ENCODE results near the gene LRMDA. TPM values are rescaled to one million over a fixed set of nuclear protein-coding genes. Genes with fewer than 3 reads are reported as not detected.

LRMDA gene
- total RNA-seq, 6 experiments from 2014 or later = 0.32 TPM; not detected in 5

DNA sequence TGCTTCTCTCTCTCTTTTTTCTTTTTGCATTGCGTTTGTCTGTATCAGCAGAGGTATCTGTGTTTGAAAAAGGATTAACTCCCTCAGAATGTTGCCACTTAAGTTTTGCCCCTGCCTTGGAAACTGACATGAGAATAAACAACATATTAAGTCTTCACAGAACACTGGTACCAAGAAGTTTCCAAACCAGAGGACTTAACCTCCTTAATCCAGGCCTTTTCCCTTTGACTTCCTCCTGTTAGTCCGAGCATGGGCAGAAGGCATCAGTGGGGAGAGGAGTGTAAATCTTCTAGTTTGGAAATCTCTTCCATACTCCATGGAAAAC is 681.4 kb downstream of the LRMDA start:
- Mint-ChIP-seq H3K27ac (peak overlapping the region; percentile 58), H3K4me3 (peak overlapping the region; percentile 59), H3K4me1 (ENCODE audit: low read depth) (peaks cover 67% of the 10 kb centered on the region), H3K36me3 (ENCODE audit: low read depth) (peaks cover 19% of the 10 kb centered on the region), H3K27me3 (ENCODE audit: insufficient read depth) (no peaks in the 10 kb centered on the region), H3K9me3 (no peaks in the 10 kb centered on the region)
- DNase-seq = no peak
- TF ChIP-seq, protein P1, sequence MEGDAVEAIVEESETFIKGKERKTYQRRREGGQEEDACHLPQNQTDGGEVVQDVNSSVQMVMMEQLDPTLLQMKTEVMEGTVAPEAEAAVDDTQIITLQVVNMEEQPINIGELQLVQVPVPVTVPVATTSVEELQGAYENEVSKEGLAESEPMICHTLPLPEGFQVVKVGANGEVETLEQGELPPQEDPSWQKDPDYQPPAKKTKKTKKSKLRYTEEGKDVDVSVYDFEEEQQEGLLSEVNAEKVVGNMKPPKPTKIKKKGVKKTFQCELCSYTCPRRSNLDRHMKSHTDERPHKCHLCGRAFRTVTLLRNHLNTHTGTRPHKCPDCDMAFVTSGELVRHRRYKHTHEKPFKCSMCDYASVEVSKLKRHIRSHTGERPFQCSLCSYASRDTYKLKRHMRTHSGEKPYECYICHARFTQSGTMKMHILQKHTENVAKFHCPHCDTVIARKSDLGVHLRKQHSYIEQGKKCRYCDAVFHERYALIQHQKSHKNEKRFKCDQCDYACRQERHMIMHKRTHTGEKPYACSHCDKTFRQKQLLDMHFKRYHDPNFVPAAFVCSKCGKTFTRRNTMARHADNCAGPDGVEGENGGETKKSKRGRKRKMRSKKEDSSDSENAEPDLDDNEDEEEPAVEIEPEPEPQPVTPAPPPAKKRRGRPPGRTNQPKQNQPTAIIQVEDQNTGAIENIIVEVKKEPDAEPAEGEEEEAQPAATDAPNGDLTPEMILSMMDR (IDR thresholded peaks at IDR 0.05) = no peak

DNA sequence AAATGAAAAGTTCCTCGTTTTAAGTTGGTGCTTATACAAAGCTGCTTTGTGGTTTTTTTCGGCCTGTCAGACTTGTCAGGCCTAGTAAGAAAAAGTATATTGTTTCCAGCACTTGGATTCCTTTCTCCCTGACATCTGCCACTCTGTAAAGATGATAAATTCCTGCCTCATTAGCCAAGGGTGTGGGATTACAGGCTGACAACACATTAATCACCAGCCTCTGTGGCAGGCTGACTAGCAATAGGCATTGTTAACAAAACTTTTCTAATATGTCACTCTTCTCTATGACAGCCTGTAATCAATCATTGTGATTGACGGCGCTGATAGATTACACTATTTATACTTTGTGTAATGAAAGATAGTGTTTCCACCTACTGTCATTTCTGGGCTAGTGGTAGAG is 682.5 kb downstream of the LRMDA start:
- H3K27ac Mint-ChIP-seq = 0 out of 2 replicates have a peak overlapping the region, but pooled peaks have one; percentile 16
- no peaks in the 10 kb centered on the region for H3K9me3 Mint-ChIP-seq
- DNase-seq = no peak
- no peaks in the 10 kb centered on the region for H3K27me3 Mint-ChIP-seq (ENCODE audit: insufficient read depth)
- no peak overlapping the region for H3K4me3 Mint-ChIP-seq
- TF ChIP-seq, protein P1 (IDR thresholded peaks at IDR 0.05) = no peak
- peaks cover 78% of the 10 kb centered on the region for H3K4me1 Mint-ChIP-seq (ENCODE audit: low read depth)
- peaks cover 19% of the 10 kb centered on the region for H3K36me3 Mint-ChIP-seq (ENCODE audit: low read depth)

DNA sequence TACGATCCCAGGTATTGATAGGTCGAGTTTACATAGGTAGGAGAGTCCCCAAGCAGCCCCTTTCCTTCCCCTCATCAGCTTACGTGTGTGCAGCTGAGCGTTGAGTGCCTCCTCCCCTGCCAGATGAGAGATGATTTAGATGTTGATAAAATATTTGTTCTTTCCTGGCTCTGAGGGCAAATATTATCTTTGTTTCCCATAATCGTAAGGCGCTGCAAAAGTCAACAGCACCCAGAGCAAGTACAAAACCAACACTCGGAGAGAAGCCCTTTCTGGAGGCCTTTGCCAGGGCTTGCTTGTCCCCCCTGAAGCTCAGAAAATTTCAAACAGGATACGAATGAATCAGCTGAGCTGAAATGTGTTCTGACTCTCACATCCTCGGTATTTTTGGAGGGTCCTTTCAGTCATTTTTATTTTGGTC is 683.2 kb downstream of the LRMDA start:
- no peak for DNase-seq
- Mint-ChIP-seq H3K4me1 (ENCODE audit: low read depth) (peaks cover 85% of the 10 kb centered on the region), H3K9me3 (no peaks in the 10 kb centered on the region), H3K36me3 (ENCODE audit: low read depth) (peaks cover 17% of the 10 kb centered on the region), H3K27me3 (ENCODE audit: insufficient read depth) (no peaks in the 10 kb centered on the region), H3K4me3 (no peak overlapping the region), H3K27ac (no peak overlapping the region)
- TF ChIP-seq, protein P1 (IDR thresholded peaks at IDR 0.05) = no peak

DNA sequence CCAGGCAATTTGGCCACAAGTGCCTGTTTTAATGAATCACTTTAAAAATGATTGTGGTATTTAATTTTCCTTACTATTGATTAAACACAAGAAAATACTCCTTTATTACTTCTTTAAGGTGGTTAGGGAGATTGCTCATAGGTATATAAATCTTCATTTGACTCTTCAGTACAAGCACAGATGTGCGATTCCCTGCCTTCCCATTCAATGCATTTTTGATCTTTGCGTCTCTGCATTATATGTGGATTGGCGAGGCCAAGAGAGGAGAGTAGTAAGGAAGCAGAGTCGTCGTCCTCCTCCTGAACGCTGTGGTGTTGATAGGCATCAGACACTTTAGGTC is 683.7 kb downstream of the LRMDA start:
- Mint-ChIP-seq H3K27ac (no peak overlapping the region), H3K4me3 (no peak overlapping the region), H3K27me3 (ENCODE audit: insufficient read depth) (no peaks in the 10 kb centered on the region), H3K9me3 (no peaks in the 10 kb centered on the region), H3K4me1 (ENCODE audit: low read depth) (peaks cover 90% of the 10 kb centered on the region), H3K36me3 (ENCODE audit: low read depth) (peaks cover 12% of the 10 kb centered on the region)
- no peak for DNase-seq
- TF ChIP-seq, protein P1 (IDR thresholded peaks at IDR 0.05) = no peak

DNA sequence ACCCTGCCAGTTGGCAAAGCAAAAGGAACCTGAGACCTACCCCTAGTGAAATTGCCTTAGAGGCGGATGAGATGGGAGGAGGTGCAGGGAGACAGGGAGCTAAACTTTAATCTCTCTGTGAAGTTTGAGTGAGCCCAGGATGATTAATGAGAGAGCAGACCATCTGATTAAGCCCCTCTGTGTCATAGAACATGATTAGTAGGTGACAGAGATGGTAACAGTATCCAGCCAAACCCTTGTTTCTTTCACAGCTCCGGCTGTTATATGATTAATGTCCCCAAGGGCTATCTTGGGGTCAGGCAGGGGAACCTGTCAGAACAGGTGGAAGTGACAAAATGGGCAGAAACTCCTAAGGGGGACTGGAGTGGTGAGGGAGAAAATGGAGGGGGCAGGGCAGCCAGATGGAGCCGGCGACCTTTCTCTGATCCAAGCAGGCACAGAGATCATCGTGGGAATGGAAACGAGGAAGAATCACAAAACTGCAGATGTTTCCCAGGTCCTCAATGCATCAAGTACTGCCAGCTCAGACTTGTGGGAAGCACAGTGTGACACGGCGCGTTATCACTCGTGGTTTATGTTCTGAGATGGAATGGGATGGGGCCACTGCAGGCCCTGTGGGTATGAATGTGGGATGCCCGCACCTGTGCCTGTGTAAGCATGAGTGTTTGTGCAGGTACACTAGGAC is 684.2 kb downstream of the LRMDA start:
- peaks cover 7% of the 10 kb centered on the region for H3K36me3 Mint-ChIP-seq (ENCODE audit: low read depth)
- no peaks in the 10 kb centered on the region for H3K9me3 Mint-ChIP-seq
- DNase-seq = no peak
- no peak overlapping the region for H3K4me3 Mint-ChIP-seq
- peaks cover 95% of the 10 kb centered on the region for H3K4me1 Mint-ChIP-seq (ENCODE audit: low read depth)
- peak overlapping the region; percentile 59; the same call in 1 of the 2 replicates for H3K27ac Mint-ChIP-seq
- TF ChIP-seq, protein P1 (IDR thresholded peaks at IDR 0.05) = no peak
- no peaks in the 10 kb centered on the region for H3K27me3 Mint-ChIP-seq (ENCODE audit: insufficient read depth)
